Hepatocyte (in vitro differentiated cells): Measurements from ENCODE around the gene CEACAM21.

Source experiments
- EZH2 ChIP-seq: fragments of 200-600 bp; sonication (generic); IDR thresholded peaks from 2 replicates; pipeline ENCODE4 v1.6.1; 2016; ENCODE audit warnings: antibody characterized with exemption, mild to moderate bottlenecking, borderline replicate concordance
- TF ChIP-seq, protein P1 (sequence below): fragments of 200-600 bp; sonication (generic); IDR thresholded peaks from 2 replicates; pipeline ENCODE4 v1.5.1; 2016; ENCODE audit warnings: antibody characterized with exemption, mild to moderate bottlenecking; ENCODE audit not compliant: poor library complexity

- TF ChIP-seq, protein P1, sequence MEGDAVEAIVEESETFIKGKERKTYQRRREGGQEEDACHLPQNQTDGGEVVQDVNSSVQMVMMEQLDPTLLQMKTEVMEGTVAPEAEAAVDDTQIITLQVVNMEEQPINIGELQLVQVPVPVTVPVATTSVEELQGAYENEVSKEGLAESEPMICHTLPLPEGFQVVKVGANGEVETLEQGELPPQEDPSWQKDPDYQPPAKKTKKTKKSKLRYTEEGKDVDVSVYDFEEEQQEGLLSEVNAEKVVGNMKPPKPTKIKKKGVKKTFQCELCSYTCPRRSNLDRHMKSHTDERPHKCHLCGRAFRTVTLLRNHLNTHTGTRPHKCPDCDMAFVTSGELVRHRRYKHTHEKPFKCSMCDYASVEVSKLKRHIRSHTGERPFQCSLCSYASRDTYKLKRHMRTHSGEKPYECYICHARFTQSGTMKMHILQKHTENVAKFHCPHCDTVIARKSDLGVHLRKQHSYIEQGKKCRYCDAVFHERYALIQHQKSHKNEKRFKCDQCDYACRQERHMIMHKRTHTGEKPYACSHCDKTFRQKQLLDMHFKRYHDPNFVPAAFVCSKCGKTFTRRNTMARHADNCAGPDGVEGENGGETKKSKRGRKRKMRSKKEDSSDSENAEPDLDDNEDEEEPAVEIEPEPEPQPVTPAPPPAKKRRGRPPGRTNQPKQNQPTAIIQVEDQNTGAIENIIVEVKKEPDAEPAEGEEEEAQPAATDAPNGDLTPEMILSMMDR = no peak
- TF ChIP-seq EZH2 = no peak
Measured at GRCh38 chr19:41553804-41554203, 22.2 kb upstream of the CEACAM21 start.
